GM23248 (cell line): Measurements from ENCODE around the gene SMCO2.

Experiments used
- EZH2 ChIP-seq: fragments of 200-600 bp; sonication (generic); IDR thresholded peaks from 2 replicates; pipeline ENCODE4 v1.6.1; 2018; ENCODE audit warnings: antibody characterized with exemption, mild to moderate bottlenecking; ENCODE audit not compliant: insufficient read depth, poor library complexity, severe bottlenecking
- EZH2phosphoT487 ChIP-seq: fragments of 200-600 bp; sonication (generic); IDR thresholded peaks from 2 replicates; pipeline ENCODE4 v1.6.1; 2018; ENCODE audit warnings: antibody characterized with exemption, moderate library complexity, mild to moderate bottlenecking, low read depth; ENCODE audit not compliant: insufficient read depth

DNA sequence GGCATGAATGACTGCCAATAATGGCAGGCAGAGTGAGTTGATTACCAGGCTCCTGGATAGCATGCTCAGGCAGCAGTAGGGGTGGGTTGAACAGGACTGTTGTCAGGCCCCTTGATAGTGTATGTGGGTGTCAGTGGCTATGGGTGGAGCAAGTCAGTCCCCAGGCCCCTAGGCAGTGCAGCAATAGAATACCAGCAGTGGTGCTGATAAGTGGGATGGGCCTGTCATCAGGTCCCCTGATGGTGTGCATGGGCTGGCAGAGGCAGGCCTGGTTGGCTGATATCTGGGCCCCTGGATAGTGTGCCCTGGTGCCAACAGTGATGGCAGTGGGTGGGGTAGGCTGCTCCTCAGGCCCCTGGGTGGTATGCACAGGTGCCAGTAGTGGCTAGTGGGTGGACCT lies 32.4 kb downstream of the SMCO2 start:
- no peak for TF ChIP-seq EZH2phosphoT487
- TF ChIP-seq EZH2: no peak
